Measurements from ENCODE around the gene LRIG2.
A peak's percentile ranks its signal among the peaks of the same experiment; 100 is the strongest.
"Not testable (repeated sequence)": the region's sequence is repeated elsewhere in the genome, so short reads cannot be mapped to it uniquely, and the experiment has no call there.

The LRIG2 gene, protein sequence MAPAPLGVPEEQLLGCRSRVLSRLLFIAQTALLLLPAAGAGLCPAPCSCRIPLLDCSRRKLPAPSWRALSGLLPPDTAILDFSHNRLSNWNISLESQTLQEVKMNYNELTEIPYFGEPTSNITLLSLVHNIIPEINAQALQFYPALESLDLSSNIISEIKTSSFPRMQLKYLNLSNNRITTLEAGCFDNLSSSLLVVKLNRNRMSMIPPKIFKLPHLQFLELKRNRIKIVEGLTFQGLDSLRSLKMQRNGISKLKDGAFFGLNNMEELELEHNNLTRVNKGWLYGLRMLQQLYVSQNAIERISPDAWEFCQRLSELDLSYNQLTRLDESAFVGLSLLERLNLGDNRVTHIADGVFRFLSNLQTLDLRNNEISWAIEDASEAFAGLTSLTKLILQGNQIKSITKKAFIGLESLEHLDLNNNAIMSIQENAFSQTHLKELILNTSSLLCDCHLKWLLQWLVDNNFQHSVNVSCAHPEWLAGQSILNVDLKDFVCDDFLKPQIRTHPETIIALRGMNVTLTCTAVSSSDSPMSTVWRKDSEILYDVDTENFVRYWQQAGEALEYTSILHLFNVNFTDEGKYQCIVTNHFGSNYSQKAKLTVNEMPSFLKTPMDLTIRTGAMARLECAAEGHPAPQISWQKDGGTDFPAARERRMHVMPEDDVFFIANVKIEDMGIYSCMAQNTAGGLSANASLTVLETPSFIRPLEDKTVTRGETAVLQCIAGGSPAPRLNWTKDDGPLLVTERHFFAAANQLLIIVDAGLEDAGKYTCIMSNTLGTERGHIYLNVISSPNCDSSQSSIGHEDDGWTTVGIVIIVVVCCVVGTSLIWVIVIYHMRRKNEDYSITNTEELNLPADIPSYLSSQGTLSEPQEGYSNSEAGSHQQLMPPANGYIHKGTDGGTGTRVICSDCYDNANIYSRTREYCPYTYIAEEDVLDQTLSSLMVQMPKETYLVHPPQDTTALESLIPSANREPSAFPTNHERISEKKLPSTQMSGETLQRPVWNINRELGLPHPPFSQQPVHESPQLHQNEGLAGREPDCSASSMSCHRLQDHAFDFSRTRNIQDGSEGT

GRCh38 chr1:113072757-113073478, at the start of gene LRIG2:
LRIG2 (plus strand) TSS chr1:113073198; CDS start chr1:113073407, 209 bp downstream.
- DNase-seq (ENCODE audit: low read depth), result peak; percentile 95

DNA sequence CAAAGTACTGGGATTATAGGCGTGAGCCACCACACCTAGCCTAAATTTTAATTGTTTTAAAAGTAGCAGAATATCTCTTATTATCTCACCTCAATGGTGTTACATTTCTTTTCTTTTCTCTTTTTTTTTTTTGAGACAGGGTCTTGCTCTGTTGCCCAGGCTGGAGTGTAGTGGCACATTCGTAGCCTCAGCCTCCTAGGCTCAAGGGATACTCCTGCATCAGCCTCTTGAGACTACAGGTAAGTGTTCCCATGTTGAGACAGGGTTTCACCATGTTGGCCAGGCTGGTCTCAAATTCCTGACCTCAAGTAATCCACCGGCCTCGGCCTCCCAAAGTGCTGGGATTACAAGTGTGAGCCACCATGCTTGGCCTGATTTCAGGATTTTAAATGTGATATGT, 49.7 kb upstream of the LRIG2 start:
- not testable (repeated sequence) for DNase-seq (ENCODE audit: low read depth)

- DNase-seq (ENCODE audit: low read depth), result no peak
Measured at GRCh38 chr1:113027007-113027406, 46.0 kb upstream of the LRIG2 start.

DNA sequence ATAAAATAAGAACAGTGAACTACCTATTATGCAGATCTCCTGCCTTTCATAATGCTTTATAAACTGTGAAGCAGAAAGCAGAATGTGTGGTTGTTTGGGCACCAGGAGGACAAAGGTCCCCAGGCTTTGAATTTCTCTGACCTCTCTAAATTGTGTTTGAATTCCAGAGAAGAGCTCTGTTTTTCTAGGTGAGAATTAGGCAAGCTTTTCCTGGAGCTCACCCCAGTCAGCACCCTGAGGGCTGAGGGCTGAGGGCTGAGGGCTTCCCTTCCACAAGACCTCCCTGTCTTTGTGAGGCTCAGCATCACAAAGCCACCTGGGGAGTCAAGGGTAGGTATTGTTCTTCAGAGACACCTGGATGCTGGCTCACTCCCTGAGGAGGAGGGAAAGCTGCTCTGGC, 45.5 kb upstream of the LRIG2 start:
- DNase-seq (ENCODE audit: low read depth), result no peak

DNA sequence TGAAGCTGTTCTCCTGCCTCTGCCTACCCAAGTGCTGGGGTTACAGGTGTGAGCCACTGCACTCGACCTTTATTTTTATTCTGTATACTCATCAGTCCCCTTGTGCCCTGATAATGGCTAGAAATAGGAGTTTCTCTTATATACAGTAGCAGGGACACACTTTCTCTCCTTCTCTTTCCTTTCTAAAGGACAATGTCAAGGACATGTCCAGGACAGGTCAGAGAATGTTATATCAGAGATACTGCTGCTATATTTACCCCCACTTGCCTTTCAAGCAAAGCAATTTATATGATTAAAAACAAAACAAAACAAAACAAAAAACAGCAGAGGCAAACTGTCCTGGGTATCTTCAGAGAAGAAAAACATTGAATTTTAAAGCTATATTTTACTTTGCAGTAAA, 43.2 kb upstream of the LRIG2 start:
- DNase-seq (ENCODE audit: low read depth), result no peak

DNA sequence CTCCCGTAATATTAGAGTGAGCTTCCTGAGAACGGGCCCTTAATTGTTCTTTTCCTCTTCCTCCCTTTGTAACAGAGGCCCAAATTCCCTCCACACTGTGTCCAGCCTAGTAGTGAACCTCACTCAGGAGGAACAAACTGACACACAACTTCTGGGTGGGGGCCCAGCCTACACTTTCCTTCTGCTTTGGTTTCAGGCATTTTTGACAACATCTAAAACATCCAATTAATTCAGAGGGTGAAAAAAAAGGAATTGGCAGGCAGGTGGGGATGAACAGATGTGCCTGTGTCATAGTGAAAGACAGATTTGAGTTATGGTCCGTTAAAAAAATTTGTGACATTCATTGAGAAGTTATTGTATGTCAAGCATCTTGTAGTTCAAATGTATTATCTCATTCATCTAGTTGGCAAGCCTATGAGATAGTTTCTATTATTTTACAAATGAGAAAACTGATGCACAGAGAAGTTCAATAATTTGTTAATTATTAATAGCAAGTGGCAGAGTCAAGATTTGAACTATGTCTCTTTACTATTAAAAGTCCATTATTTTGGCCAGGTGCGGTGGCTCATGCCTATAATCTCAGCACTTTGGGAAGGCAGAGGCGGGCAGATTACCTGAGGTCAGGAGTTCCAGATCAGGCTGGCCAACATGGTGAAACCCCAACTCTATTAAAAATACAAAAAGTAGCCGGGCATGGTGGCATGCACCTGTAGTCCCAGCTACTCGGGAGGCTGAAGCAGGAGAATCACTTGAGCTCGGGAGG, 41.6 kb upstream of the LRIG2 start:
- no peak for DNase-seq (ENCODE audit: low read depth)

- no peak for DNase-seq (ENCODE audit: low read depth)
Measured at GRCh38 chr1:113035086-113035485, 37.9 kb upstream of the LRIG2 start.

- DNase-seq (ENCODE audit: low read depth), result no peak
Measured at GRCh38 chr1:113036639-113037321, 36.2 kb upstream of the LRIG2 start.

GRCh38 chr1:113040041-113040440, 33.0 kb upstream of the LRIG2 start:
- no peak for DNase-seq (ENCODE audit: low read depth)

DNA sequence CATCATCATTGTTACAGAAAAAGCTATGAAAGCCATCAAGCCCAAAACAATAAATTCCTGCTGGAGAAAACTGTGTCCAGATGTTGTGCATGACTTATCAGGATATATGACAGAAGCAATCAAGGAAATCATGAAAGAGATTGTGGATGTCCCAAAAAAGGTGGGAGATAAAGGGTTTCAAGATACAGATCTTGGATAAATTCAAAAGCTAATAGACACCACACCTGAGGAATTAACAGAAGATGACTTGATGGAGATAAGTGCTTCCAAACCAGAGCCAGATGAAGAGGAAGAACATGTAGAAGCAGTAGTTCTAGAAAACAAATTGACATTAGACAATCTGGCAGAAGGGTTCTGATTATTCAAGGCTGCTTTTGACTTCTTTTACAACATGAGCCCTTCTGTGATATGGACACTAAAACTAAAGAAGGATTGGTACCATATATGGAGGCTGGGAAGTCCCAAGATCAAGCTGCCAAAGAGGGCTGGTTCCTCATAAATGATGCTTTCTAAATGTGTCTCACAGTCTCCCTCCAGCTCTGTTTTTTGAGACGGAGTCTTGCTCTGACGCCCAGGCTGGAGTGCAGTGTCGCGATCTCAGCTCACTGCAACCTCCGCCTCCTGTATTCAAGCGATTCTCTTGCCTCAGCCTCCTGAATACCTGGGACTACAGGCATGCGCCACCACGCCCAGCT, 32.1 kb upstream of the LRIG2 start:
- DNase-seq (ENCODE audit: low read depth), result no peak

- DNase-seq (ENCODE audit: low read depth), result no peak
Measured at GRCh38 chr1:113041569-113042284, 31.3 kb upstream of the LRIG2 start.

- DNase-seq (ENCODE audit: low read depth), result peak; percentile 74
Measured at GRCh38 chr1:113042285-113043143, 30.5 kb upstream of the LRIG2 start.

- not testable (repeated sequence) for DNase-seq (ENCODE audit: low read depth)
Measured at GRCh38 chr1:113043144-113043488, 29.9 kb upstream of the LRIG2 start.

GRCh38 chr1:113046569-113046968, 26.4 kb upstream of the LRIG2 start:
- DNase-seq (ENCODE audit: low read depth), result no peak

GRCh38 chr1:113048064-113048463, 24.9 kb upstream of the LRIG2 start:
- no peak for DNase-seq (ENCODE audit: low read depth)

DNA sequence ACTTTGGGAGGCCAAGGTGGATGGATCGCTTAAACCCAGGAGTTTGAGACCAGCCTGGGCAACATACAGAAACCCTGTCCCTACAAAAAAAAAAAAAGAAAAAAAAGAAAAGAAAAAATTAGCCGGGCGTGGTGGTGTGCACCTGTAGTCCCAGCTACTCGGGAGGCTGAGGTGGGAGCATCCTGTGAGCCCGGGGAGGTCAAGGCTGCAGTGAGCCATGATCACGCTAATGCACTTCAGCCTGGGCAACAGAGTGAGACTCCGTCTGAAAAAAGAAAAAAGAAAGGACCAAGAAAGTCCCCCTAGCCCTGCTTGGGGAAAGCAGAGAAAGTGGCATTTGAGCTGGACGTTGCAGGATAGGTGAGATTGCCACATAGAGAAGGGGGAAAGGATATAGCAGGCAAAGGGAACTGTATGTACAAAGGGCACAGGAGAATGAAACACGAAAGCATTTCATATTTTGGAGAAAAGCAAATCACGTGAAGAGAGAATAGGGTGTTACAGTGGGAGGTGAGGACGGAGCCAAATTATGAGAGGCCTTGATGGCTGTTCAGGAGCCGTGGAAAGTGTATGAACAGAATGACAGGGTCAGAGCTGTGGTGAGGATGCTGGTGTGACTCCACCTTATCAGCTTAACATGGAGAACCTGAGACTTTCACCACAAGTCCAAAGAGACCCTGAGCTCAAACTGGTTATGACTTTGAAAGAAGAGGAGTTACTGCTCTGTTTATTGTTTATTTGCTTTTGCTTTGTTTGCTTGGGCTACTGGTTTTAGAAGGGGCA, 19.5 kb upstream of the LRIG2 start:
- no peak for DNase-seq (ENCODE audit: low read depth)

DNA sequence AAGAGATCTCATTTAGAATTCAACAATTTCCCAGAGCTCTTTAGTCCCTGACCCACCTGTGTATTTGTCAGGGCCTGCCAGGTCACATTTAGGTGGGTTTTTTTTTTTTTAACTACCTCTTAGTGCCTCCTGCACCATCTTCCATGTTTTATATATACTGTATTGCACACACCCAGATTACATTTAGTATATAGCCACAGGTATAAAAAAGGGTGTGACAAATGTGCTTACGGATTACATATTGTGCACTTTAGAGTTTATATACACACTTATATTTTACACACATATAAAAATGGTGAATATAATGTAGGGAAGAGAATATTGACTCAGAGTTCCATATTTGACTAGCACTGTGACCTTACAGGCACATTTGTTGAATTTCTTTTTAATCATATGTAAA, 17.4 kb upstream of the LRIG2 start:
- DNase-seq (ENCODE audit: low read depth), result no peak

GRCh38 chr1:113057006-113057405, 16.0 kb upstream of the LRIG2 start:
- DNase-seq (ENCODE audit: low read depth), result no peak

All from GM04504 (cell line).